Retinal pigment epithelial cell (primary cell): Measurements from ENCODE around the gene UNC5C.
A peak's percentile ranks its signal among the peaks of the same experiment; 100 is the strongest.

Experiments
- DNase-seq: peaks from one replicate; pipeline ENCODE4 v3.0.0-alpha.2; 2010; ENCODE audit warnings: low read depth
- H3K4me3 ChIP-seq: 2 replicates; pipeline ENCODE4 v1.5.1; 2011; ENCODE audit warnings: mild to moderate bottlenecking, low read length, control low read depth, moderate library complexity
- CTCF ChIP-seq: conservative IDR thresholded peaks from 2 replicates; pipeline ENCODE4 v1.5.1; 2011; ENCODE audit warnings: low read depth, low read length, control low read depth, inconsistent platforms

Gene UNC5C

GRCh38 chr4:95220205-95221175, 328.3 kb downstream of the UNC5C start:
- no peak overlapping the region for H3K4me3 ChIP-seq
- no peak for TF ChIP-seq CTCF
- no peak for DNase-seq

- peak; percentile 50 for DNase-seq
- H3K4me3 ChIP-seq: no peak overlapping the region
- TF ChIP-seq CTCF: no peak
These were observed 329.7 kb downstream of the UNC5C start for GRCh38 chr4:95219109-95219508.

GRCh38 chr4:95217197-95217596, 331.6 kb downstream of the UNC5C start:
- no peak overlapping the region for H3K4me3 ChIP-seq
- no peak for TF ChIP-seq CTCF
- no peak for DNase-seq

GRCh38 chr4:95216636-95217035, 332.1 kb downstream of the UNC5C start:
- no peak for DNase-seq
- TF ChIP-seq CTCF: no peak
- H3K4me3 ChIP-seq: no peak overlapping the region

- DNase-seq: no peak
- no peak for TF ChIP-seq CTCF
- H3K4me3 ChIP-seq: no peak overlapping the region
These were observed 332.7 kb downstream of the UNC5C start for GRCh38 chr4:95215991-95216605.

DNA sequence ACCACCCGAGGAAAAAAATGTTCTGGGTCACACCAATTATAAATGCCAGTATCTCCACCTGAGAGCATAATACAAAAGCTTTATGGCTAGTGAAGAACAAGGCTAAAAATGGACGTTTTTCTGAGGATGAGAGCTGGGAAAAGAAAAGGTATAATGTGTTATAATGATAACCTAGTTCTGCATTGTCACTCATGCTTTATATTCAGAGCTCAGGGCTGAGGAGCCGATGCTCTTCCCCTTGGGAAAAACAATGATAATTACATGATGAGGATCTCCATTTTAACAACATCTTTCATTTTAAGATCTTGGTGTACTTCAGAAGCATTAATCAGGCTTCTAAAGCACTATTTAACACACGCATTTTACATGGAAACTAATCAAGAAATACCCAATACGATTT, 333.7 kb downstream of the UNC5C start:
- no peak overlapping the region for H3K4me3 ChIP-seq
- no peak for DNase-seq
- no peak for TF ChIP-seq CTCF
